ENCODE data around the gene AGBL1. TPM values are rescaled to one million over a fixed set of nuclear protein-coding genes. Genes with fewer than 3 reads are reported as not detected.
"Not testable (repeated sequence)": the region's sequence is repeated elsewhere in the genome, so short reads cannot be mapped to it uniquely, and the experiment has no call there.

AGBL1 gene
- total RNA-seq, 1 experiment from 2014 or later, result not detected

GRCh38 chr15:86506401-86506800 lies 426.7 kb downstream of the AGBL1 start:
- DNase-seq (ENCODE audit: low read depth), result no peak

GRCh38 chr15:86515625-86516024 lies 436.0 kb downstream of the AGBL1 start:
- DNase-seq (ENCODE audit: low read depth), result no peak

- no peak for DNase-seq (ENCODE audit: low read depth)
These were observed 443.1 kb downstream of the AGBL1 start for GRCh38 chr15:86522721-86523120.

GRCh38 chr15:86526938-86527690 lies 447.4 kb downstream of the AGBL1 start:
- no peak for DNase-seq (ENCODE audit: low read depth)

- not testable (repeated sequence) for DNase-seq (ENCODE audit: low read depth)
These were observed 448.4 kb downstream of the AGBL1 start for GRCh38 chr15:86528094-86528493.

- no peak for DNase-seq (ENCODE audit: low read depth)
These were observed 458.5 kb downstream of the AGBL1 start for GRCh38 chr15:86538141-86538540.

- DNase-seq (ENCODE audit: low read depth), result no peak
These were observed 461.3 kb downstream of the AGBL1 start for GRCh38 chr15:86540840-86541467.

- DNase-seq (ENCODE audit: low read depth), result no peak
These were observed 461.9 kb downstream of the AGBL1 start for GRCh38 chr15:86541540-86541939.

- DNase-seq (ENCODE audit: low read depth), result no peak
These were observed 470.4 kb downstream of the AGBL1 start for GRCh38 chr15:86550075-86550474.

- DNase-seq (ENCODE audit: low read depth), result no peak
These were observed 473.4 kb downstream of the AGBL1 start for GRCh38 chr15:86553108-86553507.

- no peak for DNase-seq (ENCODE audit: low read depth)
These were observed 475.4 kb downstream of the AGBL1 start for GRCh38 chr15:86555098-86555497.

- no peak for DNase-seq (ENCODE audit: low read depth)
These were observed 476.3 kb downstream of the AGBL1 start for GRCh38 chr15:86555939-86556338.

GRCh38 chr15:86556396-86557017 lies 476.8 kb downstream of the AGBL1 start:
- no peak for DNase-seq (ENCODE audit: low read depth)

GRCh38 chr15:86557018-86557550 lies 477.4 kb downstream of the AGBL1 start:
- DNase-seq (ENCODE audit: low read depth), result no peak

- no peak for DNase-seq (ENCODE audit: low read depth)
These were observed 478.6 kb downstream of the AGBL1 start for GRCh38 chr15:86558252-86558651.

- no peak for DNase-seq (ENCODE audit: low read depth)
These were observed 479.0 kb downstream of the AGBL1 start for GRCh38 chr15:86558686-86559085.

GRCh38 chr15:86568378-86568777 lies 488.7 kb downstream of the AGBL1 start:
- no peak for DNase-seq (ENCODE audit: low read depth)

- no peak for DNase-seq (ENCODE audit: low read depth)
These were observed 491.1 kb downstream of the AGBL1 start for GRCh38 chr15:86570738-86571137.

GRCh38 chr15:86571873-86572272 lies 492.2 kb downstream of the AGBL1 start:
- no peak for DNase-seq (ENCODE audit: low read depth)

GRCh38 chr15:86572368-86572841 lies 492.7 kb downstream of the AGBL1 start:
- no peak for DNase-seq (ENCODE audit: low read depth)

GRCh38 chr15:86573476-86573875 lies 493.8 kb downstream of the AGBL1 start:
- DNase-seq (ENCODE audit: low read depth), result no peak

GRCh38 chr15:86588413-86588812 lies 508.7 kb downstream of the AGBL1 start:
- no peak for DNase-seq (ENCODE audit: low read depth)

- DNase-seq (ENCODE audit: low read depth), result no peak
These were observed 510.8 kb downstream of the AGBL1 start for GRCh38 chr15:86590461-86590860.

Data from M059J (cell line).